Urinary bladder (tissue), 4 donors: Measurements from ENCODE around the gene LPAR3. TPM values are rescaled to one million over a fixed set of nuclear protein-coding genes. Genes with fewer than 3 reads are reported as not detected.

Source experiments
- DNase-seq: peaks from one replicate; pipeline ENCODE4 v3.0.0-alpha.2; 2015; ENCODE audit errors: extremely low spot score
- H3K27ac ChIP-seq: one replicate; pipeline ENCODE4 v1.5.1; 2013; ENCODE audit warnings: low read depth, mild to moderate bottlenecking, moderate library complexity
- H3K36me3 ChIP-seq: one replicate; pipeline ENCODE4 v1.6.1; 2013; ENCODE audit warnings: mild to moderate bottlenecking, moderate library complexity; ENCODE audit not compliant: insufficient read depth
- H3K4me1 ChIP-seq: one replicate; pipeline ENCODE4 v1.6.1; 2013; ENCODE audit warnings: mild to moderate bottlenecking, moderate library complexity; ENCODE audit not compliant: insufficient read depth
- H3K4me3 ChIP-seq: one replicate; pipeline ENCODE4 v1.5.1; 2013; ENCODE audit warnings: low read depth, low read length
- WGBS: extraction: QIAGEN DNeasy Blood & Tissue Kit; methylation state at CpG from one replicate; pipeline ENCODE4 v1.1.7; 2013; 5-methylcytosine and 5-hydroxymethylcytosine counted together
- polyA plus RNA-seq: library from polyadenylated mRNA; stranded (reverse); fragments of 200-250 nt; gene quantifications from one replicate; pipeline ENCODE4 v1.2.3, GENCODE V29; 2013
- total RNA-seq: library from RNA; depleted of rRNA; stranded (reverse); fragments of >200 nt; gene quantifications from one replicate; pipeline ENCODE4 v1.2.3, GENCODE V29; 2014
- donor health status: healthy with polysubstance abuse.
- donor health status: healthy.

LPAR3 gene
- total and polyA plus RNA-seq, 2 donors, result 1.6 to 12.8 TPM

- Histone ChIP-seq H3K27ac (no peak overlapping the region), H3K36me3 (no peaks in the 10 kb centered on the region), H3K4me3 (no peak overlapping the region), H3K4me1 (no peaks in the 10 kb centered on the region)
- WGBS, result 81% methylated on average over 4 of the region's 4 CpGs
- no peak for DNase-seq
These were observed 5.6 kb downstream of the LPAR3 start for GRCh38 chr1:84887261-84887934.

GRCh38 chr1:84885469-84885868, 7.5 kb downstream of the LPAR3 start:
- Histone ChIP-seq H3K27ac (no peak overlapping the region), H3K4me1 (no peaks in the 10 kb centered on the region), H3K4me3 (no peak overlapping the region), H3K36me3 (no peaks in the 10 kb centered on the region)
- no peak for DNase-seq
- WGBS, result 69% methylated on average over 2 of the region's 2 CpGs

DNA sequence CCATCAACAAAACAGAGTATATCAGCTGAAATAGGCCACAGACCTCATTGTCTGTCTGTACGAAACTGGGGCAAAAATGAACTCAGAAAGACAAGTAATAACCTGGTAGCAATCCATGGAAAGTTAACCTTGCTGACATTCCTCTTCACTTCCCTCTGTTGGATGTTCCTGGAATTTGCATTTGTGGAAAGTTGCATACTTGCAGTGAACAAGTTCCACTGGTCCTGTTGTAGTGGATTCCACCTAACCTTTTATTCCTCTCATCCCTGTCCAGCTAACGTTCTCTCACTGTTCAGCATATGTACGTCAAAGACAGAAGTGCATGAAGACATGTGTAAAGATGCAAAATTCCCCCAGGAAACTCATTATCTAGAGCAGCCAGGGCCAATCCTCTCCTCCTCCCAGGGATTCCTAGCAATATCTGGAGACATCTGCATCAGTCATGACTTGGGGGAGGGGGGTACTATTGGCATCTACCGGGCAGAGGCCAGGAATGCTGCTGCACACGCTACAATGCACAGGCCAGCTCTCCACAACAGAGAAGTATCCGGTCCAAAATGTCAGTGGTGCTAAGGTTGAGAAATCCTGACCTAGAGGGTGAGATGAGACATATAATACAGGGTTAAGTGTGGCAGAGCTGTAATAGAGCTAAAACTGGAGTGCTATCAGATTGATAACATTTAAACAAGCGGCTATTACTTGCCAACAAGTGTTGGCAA, 8.2 kb downstream of the LPAR3 start:
- Histone ChIP-seq H3K4me1 (no peaks in the 10 kb centered on the region), H3K36me3 (no peaks in the 10 kb centered on the region), H3K4me3 (no peak overlapping the region), H3K27ac (no peak overlapping the region)
- WGBS, result 76% methylated on average over 7 of the region's 7 CpGs
- no peak for DNase-seq

DNA sequence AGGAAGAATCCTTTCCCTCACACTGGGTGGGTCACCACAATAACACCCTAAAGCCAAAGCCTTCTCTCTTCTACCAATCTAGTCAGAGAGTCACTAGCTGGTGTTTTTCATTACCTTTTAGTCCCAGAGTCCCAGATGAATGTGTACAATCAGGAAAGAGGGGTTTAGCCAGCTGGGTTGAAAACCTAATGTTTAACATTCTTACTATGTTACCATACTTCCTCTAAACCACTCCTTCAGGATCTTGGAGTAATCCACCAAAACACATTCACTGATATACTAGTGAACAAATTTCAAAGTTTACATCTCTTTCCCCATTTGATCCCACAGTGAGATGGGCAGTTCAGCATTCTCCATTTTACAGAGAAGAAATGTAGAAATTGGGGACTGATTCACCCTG, 9.7 kb downstream of the LPAR3 start:
- H3K36me3 ChIP-seq, result no peaks in the 10 kb centered on the region
- no peak overlapping the region for H3K4me3 ChIP-seq
- no peaks in the 10 kb centered on the region for H3K4me1 ChIP-seq
- no peak for DNase-seq
- no peak overlapping the region for H3K27ac ChIP-seq

- H3K4me1 ChIP-seq, result no peaks in the 10 kb centered on the region
- no peak overlapping the region for H3K4me3 ChIP-seq
- no peak for DNase-seq
- H3K27ac ChIP-seq, result no peak overlapping the region
- WGBS, result 72% methylated on average over 4 of the region's 4 CpGs
- no peaks in the 10 kb centered on the region for H3K36me3 ChIP-seq
These were observed 15.4 kb downstream of the LPAR3 start for GRCh38 chr1:84877592-84877991.

GRCh38 chr1:84876353-84876752, 16.7 kb downstream of the LPAR3 start:
- 92% methylated on average over 5 of the region's 5 CpGs for WGBS

DNA sequence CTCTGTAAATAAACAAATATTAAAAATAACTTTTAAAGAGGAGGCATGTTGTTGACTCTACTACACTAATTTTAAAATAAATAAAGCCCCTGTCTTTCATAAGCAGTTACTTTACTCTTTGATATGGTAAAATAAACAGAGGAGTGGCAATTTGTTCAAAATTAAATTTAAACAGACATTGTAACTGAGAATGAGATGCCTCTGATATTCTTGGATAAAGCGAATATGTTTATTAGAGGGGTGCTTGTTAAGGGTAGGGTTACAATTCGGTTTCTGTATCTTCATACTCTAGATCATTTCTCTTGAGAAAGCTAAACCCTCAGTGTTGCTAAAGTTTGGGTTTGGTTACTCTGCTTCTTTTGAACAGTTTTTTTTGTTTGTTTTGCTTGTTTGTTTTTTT, 19.6 kb downstream of the LPAR3 start:
- no peak overlapping the region for H3K4me3 ChIP-seq
- H3K27ac ChIP-seq, result no peak overlapping the region
- 81% methylated on average over 2 of the region's 2 CpGs for WGBS
- no peak for DNase-seq
- H3K36me3 ChIP-seq, result no peaks in the 10 kb centered on the region
- H3K4me1 ChIP-seq, result no peaks in the 10 kb centered on the region

More at GRCh38 chr1:84876353-84876752, 16.7 kb downstream of the LPAR3 start:
- Histone ChIP-seq H3K4me3 (no peak overlapping the region), H3K4me1 (no peaks in the 10 kb centered on the region), H3K36me3 (no peaks in the 10 kb centered on the region), H3K27ac (no peak overlapping the region)
- DNase-seq, result no peak

DNA sequence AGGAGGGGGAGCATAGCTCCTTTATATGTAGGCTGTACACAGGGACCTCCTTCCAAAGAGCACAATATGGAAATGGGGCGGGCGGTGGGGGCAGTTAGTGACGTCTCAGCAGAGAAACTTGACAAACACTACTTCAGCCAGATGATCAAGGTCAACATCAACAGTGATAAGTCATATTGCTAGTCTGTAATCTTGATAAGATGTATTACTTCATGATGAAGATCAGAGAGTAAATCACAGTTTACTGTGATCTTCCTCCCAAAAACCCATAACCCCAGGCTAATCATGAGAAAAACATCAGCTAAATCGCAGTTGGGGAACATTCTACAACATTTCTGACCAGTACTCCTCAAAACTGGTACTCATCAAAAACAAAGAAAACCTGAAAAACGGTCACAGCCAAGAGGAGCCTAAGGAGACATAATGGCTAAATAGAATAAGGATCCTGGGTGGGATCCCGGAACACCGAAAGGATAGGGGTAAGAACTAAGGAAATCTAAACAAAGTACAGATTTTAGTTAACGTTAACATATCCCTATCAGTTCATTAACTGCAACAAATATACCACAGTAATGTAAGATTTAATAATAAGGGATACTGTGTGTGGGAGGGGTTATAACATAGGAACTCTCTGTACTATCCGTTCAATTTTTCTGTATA, 20.2 kb downstream of the LPAR3 start:
- WGBS, result 73% methylated on average over 9 of the region's 9 CpGs
- H3K27ac ChIP-seq, result no peak overlapping the region

DNA sequence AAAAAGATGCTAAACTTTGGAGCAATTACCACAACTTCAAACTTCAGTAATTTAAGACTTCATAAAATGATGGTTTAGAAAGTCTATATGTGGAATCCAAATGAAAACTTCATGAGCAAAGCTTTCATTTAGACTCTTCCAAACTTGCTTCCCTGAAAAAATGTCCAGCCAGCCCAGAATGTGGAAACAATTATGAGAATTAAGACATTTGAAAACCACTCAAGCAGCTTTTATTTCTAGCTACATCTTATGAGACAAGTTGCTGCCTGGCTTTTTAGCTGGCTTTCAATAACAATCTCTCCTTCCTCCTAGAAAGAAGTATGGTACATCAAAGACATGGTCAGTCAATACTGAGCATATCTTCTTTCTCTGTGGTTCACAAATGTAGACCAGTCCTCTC, 21.8 kb downstream of the LPAR3 start:
- Histone ChIP-seq H3K36me3 (no peaks in the 10 kb centered on the region), H3K27ac (no peak overlapping the region), H3K4me1 (no peaks in the 10 kb centered on the region), H3K4me3 (no peak overlapping the region)
- DNase-seq, result no peak

More for the DNA sequence above, 20.2 kb downstream of the LPAR3 start:
- H3K4me3 ChIP-seq, result no peak overlapping the region
- no peaks in the 10 kb centered on the region for H3K36me3 ChIP-seq
- no peaks in the 10 kb centered on the region for H3K4me1 ChIP-seq
- no peak for DNase-seq

DNA sequence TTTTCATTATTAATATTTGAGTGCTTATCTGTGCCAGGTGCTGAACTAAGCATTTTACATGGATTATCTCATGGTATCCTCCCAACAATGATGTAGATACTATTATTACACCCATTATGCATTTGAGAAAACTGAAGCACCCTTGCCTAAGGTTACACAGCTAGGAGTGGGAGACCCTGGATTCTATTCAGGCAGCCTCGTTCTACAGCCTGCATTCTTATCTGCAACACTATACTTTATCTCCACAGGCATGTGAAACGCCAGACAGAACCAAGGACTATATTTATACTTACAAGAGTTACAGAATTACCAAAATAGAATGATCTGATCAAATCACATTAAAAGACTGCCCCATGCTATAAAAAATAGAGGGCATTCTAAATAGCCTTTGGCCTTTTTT, 22.4 kb downstream of the LPAR3 start:
- no peak overlapping the region for H3K27ac ChIP-seq
- H3K4me3 ChIP-seq, result no peak overlapping the region
- H3K36me3 ChIP-seq, result no peaks in the 10 kb centered on the region
- WGBS, result 23% methylated on average over 2 of the region's 2 CpGs
- no peaks in the 10 kb centered on the region for H3K4me1 ChIP-seq
- no peak for DNase-seq

DNA sequence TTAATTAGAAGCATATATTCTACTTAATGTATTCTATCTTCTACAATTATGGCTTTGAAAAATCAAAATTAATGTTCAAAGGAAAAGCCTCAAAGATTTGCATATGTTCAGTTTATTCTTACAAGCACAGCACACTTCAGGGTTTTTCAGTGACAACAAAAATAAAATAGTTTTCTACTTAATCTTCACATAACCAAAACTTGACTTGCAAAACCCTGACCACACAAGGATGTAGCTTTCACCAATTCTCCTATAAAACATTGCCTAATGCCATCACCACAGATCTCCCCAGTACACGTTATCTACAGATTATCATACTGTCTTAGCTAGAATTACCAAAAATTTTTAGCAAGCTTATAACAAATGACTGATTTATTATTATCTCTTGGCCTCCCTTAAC, 23.3 kb downstream of the LPAR3 start:
- Histone ChIP-seq H3K27ac (no peak overlapping the region), H3K4me1 (no peaks in the 10 kb centered on the region), H3K4me3 (no peak overlapping the region), H3K36me3 (no peaks in the 10 kb centered on the region)
- 82% methylated on average over 1 of the region's 1 CpG for WGBS
- DNase-seq, result no peak

- no peak overlapping the region for H3K27ac ChIP-seq
- no peaks in the 10 kb centered on the region for H3K4me1 ChIP-seq
- WGBS, result 77% methylated on average over 5 of the region's 5 CpGs
- H3K36me3 ChIP-seq, result no peaks in the 10 kb centered on the region
- no peak overlapping the region for H3K4me3 ChIP-seq
- DNase-seq, result no peak
These were observed 30.2 kb downstream of the LPAR3 start for GRCh38 chr1:84862810-84863251.

- H3K27ac ChIP-seq, result no peak overlapping the region
- no peak overlapping the region for H3K4me3 ChIP-seq
- no peaks in the 10 kb centered on the region for H3K36me3 ChIP-seq
- DNase-seq, result no peak
- H3K4me1 ChIP-seq, result no peaks in the 10 kb centered on the region
- WGBS, result 62% methylated on average over 6 of the region's 6 CpGs
These were observed 30.9 kb downstream of the LPAR3 start for GRCh38 chr1:84861988-84862644.

DNA sequence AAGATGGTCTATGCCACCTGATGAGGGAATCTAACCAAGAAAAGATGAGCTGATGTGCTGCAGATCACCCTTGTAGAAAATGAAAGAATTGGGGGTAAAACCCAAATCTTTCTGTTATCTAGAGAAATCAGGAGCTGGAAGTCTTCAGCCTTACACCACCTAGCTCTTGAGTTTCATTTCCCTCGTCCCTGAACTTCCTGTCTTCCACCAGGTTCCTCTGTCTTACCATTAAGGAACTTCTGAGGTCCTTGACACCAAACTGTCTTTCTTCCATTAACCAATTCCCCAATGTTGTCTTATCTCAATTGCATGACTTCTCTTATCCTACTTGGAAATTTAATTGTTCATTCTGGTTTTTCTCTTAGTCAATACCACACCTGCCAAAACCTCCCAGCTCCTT, 31.5 kb downstream of the LPAR3 start:
- Histone ChIP-seq H3K36me3 (no peaks in the 10 kb centered on the region), H3K4me3 (no peak overlapping the region), H3K27ac (no peak overlapping the region), H3K4me1 (no peaks in the 10 kb centered on the region)
- DNase-seq, result no peak
- 29% methylated on average over 1 of the region's 1 CpG for WGBS
